GM18907 (cell line): ENCODE data around the gene CDH12.
"Not testable (repeated sequence)": the region's sequence is repeated elsewhere in the genome, so short reads cannot be mapped to it uniquely, and the experiment has no call there.

Source experiments
- ATAC-seq: cut with Tn5 transposase; IDR thresholded peaks from one replicate; pipeline ENCODE4 v1.9.1; 2021; ENCODE audit warnings: mild to moderate bottlenecking, moderate library complexity; ENCODE audit not compliant: unreplicated experiment

The CDH12 gene

DNA sequence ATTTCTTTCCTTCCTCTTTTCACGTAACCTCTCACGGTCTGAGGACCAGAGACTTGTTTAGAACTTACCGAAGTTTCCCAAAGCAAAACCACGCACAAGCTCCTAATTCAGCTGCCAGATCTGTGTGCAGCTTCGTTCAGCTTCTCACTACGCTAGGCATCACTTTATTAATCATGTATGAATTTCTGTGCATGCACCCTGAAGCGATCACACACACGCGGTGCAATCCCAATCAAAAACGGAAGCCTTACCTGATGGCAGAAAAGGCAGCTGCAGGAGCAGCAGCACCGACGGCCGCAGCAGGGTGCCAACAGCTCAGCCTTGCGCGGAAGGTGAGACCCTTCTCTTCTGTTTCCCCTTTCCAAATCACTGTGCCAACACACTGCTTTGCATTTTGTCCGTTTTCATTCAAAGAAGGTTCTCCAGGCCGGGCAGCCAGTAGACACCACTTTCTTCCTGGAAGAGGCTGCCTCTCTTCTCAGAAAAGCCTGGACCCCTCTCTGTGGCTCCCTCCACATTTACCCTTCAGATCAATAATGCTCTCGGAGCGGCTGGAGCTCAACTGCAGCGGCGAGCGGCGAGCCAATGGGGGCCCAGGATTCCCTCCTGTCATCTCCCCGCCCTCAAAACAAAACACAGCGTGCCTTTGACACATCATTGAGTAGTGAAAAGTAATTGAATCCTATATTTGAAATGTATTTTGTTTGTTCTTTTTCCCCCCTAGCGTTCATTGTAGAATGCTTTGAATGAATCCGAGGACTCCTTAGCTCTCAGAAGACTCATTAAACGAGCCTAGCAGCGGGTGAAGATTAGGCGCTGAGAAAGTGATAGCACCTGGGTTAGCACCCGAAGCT is at the start of gene CDH12:
CDH12 (minus strand) TSS at position 538 of the 854 bp plus-strand sequence.
- peak; percentile 49 for ATAC-seq

GRCh38 chr5:22901885-22902284 is 48.7 kb upstream of the CDH12 start:
- ATAC-seq, result no peak

GRCh38 chr5:22900801-22901310 is 47.7 kb upstream of the CDH12 start:
- no peak for ATAC-seq

DNA sequence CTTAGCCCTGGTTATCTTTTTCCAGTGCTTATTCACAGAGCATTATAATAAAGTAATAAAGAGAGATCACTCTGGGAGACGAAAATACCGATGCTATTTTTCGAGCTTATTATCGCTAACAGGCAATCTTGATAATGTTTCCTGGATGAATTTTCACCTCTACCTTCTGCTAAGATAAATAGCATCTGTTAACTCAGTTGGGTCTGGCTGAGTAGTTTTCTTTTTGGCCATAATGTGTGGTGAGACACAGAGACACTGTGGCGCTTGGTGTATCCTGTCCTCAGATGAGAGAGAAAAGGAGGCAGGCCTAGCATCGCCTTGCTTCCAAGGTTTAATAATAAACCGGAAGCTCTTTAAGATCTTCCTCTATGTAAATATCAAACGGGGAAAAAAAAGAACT is 46.2 kb upstream of the CDH12 start:
- ATAC-seq, result no peak

DNA sequence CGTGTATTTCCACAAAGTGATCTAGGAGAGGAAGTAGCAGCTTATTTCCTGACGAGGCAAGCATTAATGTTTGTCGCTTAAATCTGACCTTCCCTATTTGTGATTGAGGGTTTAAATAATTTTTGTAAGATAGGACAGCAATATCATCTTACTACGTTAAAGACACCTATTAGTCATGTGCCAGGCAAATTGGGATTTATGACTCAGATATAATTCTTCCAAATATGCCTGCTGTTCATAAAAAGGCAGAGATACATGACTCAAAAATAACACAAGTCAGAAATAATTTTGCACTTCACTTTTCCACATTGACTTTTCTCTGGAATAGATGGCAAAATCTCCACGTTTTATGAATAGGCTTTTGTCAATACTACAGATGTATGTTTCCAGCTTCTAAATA is 43.0 kb upstream of the CDH12 start:
- ATAC-seq, result no peak

GRCh38 chr5:22892441-22892840 is 39.3 kb upstream of the CDH12 start:
- no peak for ATAC-seq

DNA sequence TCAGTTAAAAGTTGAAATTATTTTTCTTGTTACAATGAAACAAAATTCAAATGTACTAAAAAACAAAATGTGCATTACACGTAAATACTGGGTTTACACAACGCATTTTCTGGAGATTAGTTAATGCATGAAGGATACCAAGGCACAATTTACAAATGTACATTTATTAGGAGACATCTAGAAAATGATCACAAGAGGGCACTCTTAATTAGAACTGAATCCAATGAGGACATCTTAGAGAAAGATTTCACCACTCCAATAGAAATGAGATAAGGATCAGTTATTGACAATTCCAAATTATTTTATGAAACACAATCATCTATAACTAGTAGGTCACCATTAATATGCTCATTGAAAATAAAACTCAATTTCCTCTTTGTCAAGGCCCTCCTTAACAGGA is 36.6 kb upstream of the CDH12 start:
- no peak for ATAC-seq

DNA sequence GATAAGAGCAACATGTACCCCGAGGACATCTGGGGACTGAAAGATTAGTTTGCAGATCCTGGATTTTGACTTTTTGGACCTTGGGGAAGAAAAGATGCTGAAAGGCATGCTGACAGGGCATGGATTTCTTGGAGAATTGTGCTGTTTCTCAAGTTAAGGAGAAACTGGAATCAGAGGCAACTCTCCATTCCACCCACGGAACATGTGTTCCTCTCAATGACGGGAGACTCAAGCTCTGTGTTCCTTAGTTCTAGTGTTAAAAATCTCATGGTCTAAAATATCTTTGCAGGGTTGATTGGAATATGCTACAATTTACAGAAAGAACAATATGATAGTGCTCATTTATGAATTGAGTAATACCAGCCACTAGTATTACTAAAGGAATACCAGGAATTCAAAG is 34.4 kb upstream of the CDH12 start:
- ATAC-seq, result no peak

DNA sequence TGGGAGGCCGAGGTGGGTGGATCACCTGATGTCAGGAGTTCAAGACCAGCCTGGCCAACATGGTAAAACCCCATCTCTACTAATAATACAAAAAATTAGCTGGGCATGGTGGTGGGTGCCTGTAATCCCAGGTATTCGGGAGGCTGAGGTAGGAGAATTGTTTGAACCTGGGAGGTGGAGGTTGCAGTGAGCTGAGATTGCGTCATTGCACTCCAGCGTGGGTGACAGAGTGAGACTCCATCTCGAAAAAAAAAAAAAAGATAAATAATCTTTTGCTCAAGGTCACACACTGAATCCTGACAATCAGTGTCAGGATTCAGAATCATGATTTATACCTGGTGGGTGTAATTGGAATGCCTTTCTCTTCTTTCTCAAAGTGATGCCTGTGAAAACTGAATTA is 5.8 kb upstream of the CDH12 start:
- ATAC-seq, result not testable (repeated sequence)

- ATAC-seq, result no peak
Measured at GRCh38 chr5:22855824-22856223, 2.7 kb upstream of the CDH12 start.

GRCh38 chr5:22850981-22851380 is 2.2 kb downstream of the CDH12 start:
- ATAC-seq, result no peak

DNA sequence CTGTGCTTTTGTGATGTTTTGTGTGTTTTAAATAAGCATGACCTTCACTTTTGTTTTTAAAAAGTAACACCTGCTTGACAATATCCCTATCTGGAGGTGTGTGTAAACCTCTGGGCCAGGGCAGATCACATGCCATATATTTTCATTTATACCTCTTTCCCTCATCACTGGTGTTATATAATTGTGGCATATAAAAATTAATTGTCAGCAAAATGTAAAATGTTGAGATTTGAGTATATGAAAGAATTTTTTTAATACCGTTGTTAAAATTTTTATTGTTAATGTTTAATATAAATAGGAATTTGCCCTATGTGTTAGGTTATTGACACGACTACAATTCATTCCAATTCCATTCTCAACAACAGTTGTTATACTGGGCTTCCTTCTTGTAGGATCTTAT is 6.5 kb downstream of the CDH12 start:
- ATAC-seq, result no peak

DNA sequence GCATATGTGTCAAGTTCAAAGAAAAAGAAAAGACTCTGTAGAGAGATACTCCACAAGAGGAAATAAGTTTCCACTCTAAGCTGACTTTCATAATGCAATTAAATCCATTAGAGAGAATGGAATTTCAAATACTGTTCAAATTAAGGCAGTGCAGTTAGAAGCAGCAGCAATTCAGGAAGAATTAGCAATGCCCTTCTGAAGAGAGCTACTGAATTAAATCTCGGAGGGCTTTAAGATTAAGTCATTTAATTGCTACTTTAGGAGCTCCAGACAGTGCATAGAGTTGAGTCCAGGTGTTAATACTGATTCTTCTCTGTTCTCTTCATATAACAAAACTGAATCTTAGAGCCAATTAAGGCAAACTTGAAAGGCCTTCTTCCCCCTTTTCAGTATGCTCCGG is 8.5 kb downstream of the CDH12 start:
- ATAC-seq, result no peak

GRCh38 chr5:22844155-22844554 is 9.0 kb downstream of the CDH12 start:
- ATAC-seq, result no peak

GRCh38 chr5:22842574-22842973 is 10.6 kb downstream of the CDH12 start:
- ATAC-seq, result no peak

DNA sequence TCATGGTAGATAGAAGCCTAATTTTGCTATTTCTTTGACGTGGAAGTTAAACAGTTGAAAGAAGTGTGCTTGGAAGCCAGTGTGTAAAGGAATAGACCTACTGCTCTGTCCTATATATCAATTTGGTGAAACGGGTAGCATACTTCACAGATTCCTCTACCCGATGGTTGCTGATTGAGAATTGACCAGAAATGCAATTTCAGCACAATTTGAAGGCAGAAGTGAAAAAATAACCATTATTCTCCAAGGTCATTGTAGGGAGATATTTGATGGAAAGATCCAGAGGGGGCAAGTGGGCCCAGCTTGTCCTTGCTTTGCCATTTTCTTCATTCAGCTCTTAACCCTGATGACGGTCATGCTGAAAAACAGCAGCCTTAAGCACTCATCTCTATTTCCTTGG is 15.3 kb downstream of the CDH12 start:
- no peak for ATAC-seq

GRCh38 chr5:22835686-22836085 is 17.5 kb downstream of the CDH12 start:
- ATAC-seq, result no peak

DNA sequence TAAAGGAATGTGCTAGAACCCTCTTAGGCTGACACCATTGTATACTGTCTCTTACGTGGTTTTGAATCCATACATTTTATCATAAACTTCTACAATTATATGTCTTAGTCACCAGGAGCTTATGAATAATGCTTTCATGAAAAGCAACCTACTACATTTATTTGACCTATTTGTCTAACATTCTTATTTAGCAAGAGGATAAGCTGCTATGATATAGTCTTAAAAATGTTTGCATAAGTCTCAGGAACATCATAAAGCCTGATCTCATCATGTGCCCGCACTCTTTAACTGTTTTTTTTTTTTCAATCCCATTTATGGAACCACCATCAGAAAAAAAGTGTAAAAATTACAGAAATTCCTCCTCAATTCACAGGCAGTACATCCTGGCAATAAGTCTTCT is 59.7 kb downstream of the CDH12 start:
- ATAC-seq, result no peak

- no peak for ATAC-seq
Measured at GRCh38 chr5:22787807-22788206, 65.3 kb downstream of the CDH12 start.

DNA sequence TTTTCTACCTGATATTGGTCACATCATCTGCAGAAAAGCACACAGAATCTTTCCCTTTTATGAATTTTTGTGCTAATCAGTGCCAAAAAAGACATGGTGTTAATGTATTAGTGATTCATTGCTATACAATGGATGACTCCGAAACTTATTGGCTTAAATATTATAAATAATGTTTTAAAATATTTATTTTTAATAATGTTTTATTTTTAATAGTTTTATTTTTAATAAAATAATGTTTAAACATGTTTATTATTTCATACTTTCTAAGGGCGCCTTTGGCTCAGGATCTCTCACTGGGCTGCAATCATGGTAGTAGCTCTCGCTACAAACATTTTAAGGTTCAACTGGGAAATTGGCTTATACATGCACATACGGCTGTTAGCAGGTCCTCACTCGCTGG is 65.7 kb downstream of the CDH12 start:
- no peak for ATAC-seq

DNA sequence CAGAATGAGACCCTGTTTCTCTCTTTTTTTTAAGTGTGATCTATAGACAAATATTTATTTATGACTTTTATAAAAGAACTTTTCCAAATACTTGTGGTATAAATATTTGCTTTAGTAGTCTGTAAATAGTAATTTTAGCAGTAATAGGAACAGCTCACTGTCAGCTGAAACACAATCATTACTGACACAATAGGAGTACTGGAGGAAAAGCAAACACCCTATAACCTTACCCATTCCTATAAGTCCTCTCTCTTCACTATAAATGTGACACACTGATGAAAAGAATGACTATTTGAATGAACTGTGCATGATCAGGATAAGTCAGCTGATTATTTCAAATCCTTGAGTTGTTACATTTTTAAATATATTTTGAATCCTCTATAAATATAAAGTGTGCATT is 72.4 kb downstream of the CDH12 start:
- no peak for ATAC-seq

GRCh38 chr5:22779499-22779898 is 73.6 kb downstream of the CDH12 start:
- ATAC-seq, result no peak

DNA sequence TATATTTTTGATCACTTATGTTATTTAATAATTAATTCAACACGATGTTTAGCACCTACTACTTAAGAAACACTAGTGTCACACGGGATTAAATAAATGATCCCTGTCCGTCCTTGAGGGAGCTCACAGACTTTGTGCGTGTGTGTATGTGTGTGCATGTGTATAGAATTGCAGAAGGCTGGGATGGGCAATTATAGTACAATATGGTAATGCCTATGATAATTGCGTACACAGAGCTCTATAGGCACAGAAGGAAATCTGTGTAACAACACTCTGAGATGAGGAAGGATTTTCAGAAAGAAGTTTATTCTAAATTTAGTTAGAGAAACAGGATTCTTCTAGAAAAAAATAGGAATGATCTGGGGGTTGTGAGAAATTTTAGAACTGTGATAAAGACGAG is 76.9 kb downstream of the CDH12 start:
- no peak for ATAC-seq
